ENCODE results near the gene RERE.

DNA sequence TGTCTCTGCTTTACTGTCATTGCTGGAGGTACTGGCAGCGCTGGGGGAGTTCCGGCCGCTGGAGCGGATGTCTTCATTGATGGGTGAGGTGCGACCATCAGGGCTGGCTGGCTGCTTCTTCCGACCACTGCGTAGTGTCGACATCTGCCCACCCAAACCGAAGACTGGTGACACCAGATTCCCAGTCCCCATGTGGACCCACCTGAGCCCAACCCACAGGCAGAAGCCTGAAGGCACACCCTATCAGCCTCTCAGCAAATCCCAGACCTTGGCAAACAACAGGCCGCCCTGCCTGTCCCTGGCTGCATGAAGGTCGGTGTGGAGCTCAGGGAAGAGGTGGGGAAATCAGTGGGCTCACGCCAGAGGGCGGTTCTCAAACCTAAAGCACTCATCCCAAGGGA is 454.7 kb downstream of the RERE start:
- TF ChIP-seq, protein P1, sequence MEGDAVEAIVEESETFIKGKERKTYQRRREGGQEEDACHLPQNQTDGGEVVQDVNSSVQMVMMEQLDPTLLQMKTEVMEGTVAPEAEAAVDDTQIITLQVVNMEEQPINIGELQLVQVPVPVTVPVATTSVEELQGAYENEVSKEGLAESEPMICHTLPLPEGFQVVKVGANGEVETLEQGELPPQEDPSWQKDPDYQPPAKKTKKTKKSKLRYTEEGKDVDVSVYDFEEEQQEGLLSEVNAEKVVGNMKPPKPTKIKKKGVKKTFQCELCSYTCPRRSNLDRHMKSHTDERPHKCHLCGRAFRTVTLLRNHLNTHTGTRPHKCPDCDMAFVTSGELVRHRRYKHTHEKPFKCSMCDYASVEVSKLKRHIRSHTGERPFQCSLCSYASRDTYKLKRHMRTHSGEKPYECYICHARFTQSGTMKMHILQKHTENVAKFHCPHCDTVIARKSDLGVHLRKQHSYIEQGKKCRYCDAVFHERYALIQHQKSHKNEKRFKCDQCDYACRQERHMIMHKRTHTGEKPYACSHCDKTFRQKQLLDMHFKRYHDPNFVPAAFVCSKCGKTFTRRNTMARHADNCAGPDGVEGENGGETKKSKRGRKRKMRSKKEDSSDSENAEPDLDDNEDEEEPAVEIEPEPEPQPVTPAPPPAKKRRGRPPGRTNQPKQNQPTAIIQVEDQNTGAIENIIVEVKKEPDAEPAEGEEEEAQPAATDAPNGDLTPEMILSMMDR (IDR thresholded peaks at IDR 0.05), result no peak
- no peak for TF ChIP-seq POLR2A (IDR thresholded peaks at IDR 0.05)

Measured in adrenal gland (tissue), 5 donors.